ENCODE results near the gene CASP3.

DNA sequence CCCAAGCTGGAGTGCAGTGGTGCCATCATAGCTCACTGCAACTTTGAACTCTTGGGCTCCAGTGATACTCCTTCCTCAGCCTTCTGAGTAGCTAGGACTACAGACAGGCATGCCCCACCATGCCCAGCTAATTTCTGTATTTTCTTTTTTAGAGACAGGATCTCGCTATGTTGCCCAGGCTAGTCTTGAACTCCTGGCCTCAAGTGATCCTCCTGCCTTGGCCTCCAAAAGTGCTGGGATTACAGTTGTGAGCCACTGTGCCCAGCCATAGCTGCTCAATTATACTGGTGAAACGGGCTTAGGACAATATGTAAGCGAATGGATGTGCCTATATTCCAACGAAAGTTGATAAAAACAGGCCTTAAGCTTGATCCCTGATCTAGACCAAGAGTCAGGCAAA, 13.1 kb downstream of the CASP3 start:
- TF ChIP-seq EZH2phosphoT487 (IDR thresholded peaks at IDR 0.05; ENCODE audit: low read depth, severe bottlenecking, unreplicated experiment) = no peak
- TF ChIP-seq, protein P1, sequence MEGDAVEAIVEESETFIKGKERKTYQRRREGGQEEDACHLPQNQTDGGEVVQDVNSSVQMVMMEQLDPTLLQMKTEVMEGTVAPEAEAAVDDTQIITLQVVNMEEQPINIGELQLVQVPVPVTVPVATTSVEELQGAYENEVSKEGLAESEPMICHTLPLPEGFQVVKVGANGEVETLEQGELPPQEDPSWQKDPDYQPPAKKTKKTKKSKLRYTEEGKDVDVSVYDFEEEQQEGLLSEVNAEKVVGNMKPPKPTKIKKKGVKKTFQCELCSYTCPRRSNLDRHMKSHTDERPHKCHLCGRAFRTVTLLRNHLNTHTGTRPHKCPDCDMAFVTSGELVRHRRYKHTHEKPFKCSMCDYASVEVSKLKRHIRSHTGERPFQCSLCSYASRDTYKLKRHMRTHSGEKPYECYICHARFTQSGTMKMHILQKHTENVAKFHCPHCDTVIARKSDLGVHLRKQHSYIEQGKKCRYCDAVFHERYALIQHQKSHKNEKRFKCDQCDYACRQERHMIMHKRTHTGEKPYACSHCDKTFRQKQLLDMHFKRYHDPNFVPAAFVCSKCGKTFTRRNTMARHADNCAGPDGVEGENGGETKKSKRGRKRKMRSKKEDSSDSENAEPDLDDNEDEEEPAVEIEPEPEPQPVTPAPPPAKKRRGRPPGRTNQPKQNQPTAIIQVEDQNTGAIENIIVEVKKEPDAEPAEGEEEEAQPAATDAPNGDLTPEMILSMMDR (IDR thresholded peaks at IDR 0.05; ENCODE audit: poor library complexity) = no peak

All from hepatocyte (in vitro differentiated cells).